NCI-H524 treated with DMSO at 0.1 percent for 48 hours (cell line): ENCODE results near the gene IGSF21.
"Not testable (repeated sequence)": the region's sequence is repeated elsewhere in the genome, so short reads cannot be mapped to it uniquely, and the experiment has no call there.

ENCODE experiments used
- DNase-seq: peaks from one replicate; lab custom pipeline; 2025; lab: John Stamatoyannopoulos, UW

Gene IGSF21

GRCh38 chr1:18145851-18146618, 38.4 kb downstream of the IGSF21 start:
- DNase-seq, result no peak

- no peak for DNase-seq
These were observed 39.3 kb downstream of the IGSF21 start for GRCh38 chr1:18146886-18147285.

GRCh38 chr1:18147672-18148071, 40.1 kb downstream of the IGSF21 start:
- no peak for DNase-seq

GRCh38 chr1:18148461-18148860, 40.9 kb downstream of the IGSF21 start:
- DNase-seq, result no peak

DNA sequence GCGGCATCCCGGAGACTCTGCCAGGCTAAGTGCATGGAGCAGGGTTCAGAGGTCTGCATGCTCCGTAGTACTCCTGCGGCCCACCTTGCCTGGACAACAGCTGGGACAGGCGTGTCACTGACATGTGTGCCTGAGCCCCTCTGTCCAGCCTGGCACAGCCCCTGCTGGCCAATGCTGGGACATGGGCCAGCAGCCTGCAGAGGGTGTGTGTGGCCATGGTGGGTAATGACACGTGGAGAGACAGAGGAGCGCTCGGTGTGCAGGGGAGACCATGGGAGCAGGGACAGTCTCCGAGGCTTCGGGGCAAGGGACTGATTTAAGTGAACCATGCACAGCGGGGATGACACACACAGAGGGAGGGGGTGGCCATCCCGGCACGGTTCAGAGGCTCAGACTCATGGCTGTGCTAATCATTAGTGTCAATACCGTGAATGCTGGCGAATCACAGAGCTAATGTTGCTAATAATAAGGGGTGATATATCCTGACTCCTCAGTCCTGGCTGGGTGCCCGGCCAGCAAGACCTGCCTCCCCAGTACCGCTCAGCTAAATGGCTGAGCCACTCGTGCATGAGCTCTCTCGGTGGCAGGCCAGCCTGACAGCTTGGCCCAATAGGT, 41.5 kb downstream of the IGSF21 start:
- DNase-seq, result no peak

DNA sequence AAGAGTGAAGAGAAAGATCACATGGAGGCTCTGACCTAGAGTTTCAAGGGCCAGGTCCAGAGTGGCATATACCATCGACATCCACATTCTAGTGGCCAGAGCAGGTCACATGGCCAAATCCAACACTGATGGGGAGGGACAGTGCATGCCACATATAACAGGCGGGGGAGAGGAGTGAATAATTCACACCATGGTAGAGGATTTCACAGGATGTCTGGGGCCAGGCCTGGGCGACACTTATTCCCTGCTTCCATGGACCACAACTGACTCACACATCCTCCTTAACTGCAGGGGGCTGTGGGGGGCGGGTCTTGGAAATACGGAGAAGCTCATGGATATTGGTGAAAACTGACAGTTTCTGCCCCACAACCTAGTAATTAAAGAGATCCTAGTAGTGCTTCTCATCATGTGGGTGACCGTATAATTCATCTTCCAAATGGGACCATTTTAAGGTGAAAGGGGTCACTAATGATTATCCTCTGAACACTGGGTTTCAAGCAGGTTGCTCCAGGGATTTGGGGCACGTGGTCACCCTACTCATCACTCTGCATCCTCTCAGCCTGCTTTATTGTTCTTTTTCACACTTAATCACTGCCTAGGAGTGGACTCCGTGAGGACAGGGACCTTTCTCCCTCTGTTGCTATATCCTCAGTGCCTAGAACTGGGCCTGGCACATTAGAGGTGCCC, 44.0 kb downstream of the IGSF21 start:
- no peak for DNase-seq

- no peak for DNase-seq
These were observed 47.0 kb downstream of the IGSF21 start for GRCh38 chr1:18154430-18155194.

DNA sequence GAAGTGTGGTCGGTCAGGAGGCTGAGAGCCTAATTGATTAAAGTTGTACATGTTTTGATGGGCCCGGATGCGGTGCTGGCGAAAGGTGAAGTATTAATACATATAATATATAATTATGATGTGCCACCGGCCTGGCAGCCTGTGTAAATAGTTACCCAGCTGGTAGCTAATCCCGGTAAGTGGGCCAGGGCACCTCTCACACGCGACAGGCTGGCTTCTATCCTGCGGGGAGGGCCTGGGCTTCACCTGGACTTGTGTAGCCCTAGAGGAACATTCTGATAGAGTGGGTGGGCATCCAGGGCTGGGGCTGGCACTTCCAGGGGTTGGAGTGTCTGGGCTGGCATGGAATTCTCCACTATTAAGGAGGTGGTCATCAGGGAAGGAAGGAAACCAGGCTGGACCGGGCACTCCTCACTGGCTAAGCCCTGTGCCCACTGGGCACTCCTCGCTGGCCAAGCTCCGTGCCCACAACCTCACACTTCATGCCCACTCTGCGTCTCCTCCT, 48.3 kb downstream of the IGSF21 start:
- DNase-seq, result no peak

DNA sequence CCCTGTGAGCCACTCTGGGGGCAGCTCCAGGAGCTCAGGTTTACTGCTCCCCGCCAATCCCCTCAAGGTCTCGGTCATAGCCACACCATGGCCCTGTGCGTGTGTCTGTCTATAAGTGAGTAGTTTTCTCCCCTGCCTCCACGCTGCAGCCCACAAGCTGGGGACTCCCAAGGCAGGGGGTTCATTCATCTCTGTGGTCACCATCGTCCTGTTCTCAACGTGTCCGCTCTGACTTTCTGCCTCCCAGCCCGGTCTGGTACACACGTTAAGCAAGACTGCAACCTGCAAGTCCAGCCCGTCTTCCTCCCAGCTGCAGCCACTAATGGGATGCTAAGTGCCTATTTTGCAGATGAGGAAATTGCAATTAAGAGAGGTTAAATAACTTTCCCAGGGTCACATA, 49.8 kb downstream of the IGSF21 start:
- no peak for DNase-seq

- DNase-seq, result no peak
These were observed 50.4 kb downstream of the IGSF21 start for GRCh38 chr1:18157968-18158367.

- no peak for DNase-seq
These were observed 51.1 kb downstream of the IGSF21 start for GRCh38 chr1:18158714-18159113.

DNA sequence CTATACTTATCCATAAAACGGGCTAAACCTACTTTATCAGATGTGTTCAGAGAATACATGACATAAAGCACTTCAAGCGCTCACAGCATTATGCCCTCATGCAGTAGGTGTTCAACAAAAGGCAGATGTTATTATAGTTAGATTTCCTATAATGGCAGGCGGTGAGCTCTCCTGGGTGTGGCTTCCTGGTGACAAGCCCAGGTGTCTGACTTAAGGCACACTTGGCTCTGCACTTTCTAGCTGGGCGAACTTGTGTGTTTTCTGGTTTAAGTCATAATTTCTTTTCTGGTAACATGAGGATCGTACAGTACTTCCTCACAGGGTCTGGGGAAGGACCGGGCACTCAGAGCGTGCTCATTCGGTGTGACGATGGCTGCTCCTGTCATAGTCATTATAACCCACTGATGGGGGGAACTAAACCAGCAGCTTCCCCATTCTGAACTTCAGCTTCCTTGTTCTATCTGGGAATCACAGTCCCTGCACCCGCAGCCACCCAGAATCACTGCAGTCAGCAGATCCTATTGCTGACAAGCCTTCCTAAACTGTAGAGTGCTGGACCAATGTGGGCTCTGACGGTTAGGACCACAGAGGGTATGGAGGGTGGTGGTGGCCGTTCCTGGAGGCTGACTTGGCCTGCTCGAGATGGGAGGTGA, 52.8 kb downstream of the IGSF21 start:
- no peak for DNase-seq

DNA sequence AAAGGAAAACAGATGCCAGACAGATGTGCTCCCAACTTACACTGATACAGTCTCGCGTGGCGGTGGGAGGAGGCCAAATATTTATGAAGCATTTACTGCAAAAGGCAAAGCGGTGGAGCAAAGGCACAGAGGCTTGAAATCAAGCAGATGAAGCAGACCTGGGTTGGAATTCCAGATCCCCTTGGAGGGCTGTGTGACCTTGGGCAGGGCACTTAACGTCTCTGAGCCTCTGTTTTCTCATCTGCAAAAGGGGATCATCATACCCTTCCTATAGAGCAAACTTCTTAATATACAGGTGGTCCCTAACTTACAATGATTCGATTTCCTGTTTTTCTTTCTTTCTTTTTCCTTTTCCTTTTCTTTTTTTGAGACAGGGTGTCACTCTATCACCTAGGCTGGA, 54.1 kb downstream of the IGSF21 start:
- DNase-seq, result no peak

DNA sequence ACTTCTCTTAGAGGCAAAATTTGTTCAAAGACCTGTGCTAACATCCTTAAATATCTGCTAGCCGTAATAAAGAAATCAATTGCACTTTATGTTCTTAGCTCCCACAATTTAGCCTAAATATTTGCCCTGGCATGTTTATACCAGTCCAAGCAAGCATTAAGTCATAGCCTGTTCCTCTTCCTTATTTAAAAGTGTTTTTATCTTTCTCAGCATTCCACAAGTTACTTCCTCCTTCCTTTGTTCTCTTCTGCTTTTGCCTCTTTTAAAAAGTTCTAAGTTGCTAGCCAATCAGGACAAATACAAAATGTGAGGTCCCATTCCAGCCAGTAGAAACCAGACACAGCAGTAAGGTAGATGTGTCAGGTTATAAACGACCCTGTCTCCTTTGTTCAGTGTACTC, 58.0 kb downstream of the IGSF21 start:
- DNase-seq, result not testable (repeated sequence)

DNA sequence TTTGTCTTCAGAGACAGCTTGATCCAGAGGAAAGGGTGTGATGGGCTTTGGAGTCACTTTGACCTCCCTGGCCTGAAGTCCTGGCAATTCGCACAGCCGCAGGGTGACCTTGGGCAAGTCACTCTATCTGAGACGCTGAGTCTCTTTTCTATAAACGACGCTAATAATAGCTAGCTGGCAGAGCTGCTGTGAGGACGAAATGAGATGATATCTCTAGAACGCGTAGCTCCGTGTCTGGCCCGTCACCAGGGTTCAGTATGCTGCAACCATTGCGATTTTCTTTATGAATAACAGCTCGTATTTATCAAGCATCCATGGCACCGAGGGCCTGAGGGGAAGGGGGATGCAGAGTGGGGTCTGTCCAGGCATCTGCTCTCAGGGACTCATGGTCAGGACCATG, 58.7 kb downstream of the IGSF21 start:
- DNase-seq, result no peak

DNA sequence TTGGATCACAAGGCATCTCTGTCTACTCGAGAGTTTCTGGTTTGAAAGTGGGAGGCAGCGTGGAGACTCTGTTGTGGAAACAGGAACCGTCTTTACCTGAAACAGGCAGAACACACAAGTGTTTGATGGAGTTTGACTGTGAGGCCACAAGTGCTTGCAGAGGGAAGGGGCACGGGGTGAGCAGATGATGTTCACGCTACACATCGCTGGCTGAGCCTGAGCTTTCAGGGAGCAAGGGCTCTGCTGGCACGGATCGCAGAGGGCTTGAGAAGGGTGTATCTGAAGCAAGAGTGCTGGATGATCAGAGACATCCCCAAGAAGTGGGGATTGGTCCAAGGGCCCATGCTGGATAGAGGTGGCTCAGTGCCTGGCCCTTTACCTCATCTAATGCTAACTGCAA, 59.3 kb downstream of the IGSF21 start:
- DNase-seq, result no peak

- no peak for DNase-seq
These were observed 62.8 kb downstream of the IGSF21 start for GRCh38 chr1:18170444-18170843.

GRCh38 chr1:18174037-18174436, 66.4 kb downstream of the IGSF21 start:
- no peak for DNase-seq

DNA sequence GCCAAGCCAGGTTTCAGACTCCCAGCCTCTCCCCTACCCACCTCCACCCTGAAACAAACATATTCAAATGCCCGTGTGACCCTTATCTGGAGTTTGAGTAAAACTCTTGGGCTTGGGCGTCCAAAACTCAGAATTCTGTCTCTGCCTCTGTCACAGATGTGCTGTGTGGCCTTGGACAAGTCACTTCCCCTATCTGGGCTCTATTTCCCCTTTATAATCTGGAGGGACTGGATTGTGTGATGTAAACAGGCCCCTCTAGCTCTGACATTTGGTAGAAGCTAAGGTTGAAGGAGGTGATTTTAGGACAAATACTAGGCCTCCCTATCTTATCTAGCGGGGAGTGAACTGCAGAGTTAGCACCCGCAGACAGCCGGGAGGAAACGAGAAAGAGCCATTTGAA, 67.5 kb downstream of the IGSF21 start:
- no peak for DNase-seq

DNA sequence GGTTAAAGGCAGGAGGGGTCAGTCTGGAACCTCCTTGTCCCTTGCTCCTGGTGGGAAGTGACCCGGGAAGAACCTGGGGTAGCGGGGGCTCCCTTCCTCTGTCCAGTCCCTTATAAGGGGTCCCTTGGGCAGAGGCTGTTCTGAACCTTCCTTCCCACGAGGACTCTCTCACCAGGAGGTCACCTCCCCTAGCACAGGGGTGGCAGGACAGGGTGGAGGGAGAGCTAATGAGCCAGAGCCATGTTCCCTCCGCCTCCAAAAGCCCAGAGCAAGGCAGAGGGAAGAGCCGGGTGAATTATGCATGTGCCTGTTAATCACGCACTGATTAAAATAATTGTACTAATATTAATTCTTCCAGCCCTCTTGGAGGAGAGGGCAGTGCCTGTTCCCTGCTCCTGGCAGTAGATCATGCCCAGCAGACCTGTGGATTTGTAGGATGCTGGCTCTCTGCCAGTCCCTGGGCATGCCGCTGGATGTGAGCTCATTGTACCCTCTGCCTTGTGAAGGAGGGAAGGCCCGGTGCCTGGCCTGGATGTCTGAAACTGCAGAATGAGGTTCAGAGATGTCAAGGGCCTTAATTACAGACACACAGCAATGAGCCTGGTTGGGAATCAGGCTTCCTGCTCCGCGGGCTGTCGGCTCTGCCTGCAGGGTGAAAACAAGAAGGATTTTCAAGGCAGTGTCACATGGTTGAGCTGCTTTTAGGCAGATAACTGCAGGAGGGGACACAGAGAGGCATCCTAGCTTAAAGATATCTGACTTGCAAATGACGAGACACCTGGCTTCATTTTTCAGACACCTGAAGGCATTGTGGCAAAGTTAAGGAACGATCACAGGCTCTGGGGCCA, 68.2 kb downstream of the IGSF21 start:
- no peak for DNase-seq

- no peak for DNase-seq
These were observed 69.0 kb downstream of the IGSF21 start for GRCh38 chr1:18176619-18177018.
